ENCODE results near the gene GPC1.

The GPC1 gene

DNA sequence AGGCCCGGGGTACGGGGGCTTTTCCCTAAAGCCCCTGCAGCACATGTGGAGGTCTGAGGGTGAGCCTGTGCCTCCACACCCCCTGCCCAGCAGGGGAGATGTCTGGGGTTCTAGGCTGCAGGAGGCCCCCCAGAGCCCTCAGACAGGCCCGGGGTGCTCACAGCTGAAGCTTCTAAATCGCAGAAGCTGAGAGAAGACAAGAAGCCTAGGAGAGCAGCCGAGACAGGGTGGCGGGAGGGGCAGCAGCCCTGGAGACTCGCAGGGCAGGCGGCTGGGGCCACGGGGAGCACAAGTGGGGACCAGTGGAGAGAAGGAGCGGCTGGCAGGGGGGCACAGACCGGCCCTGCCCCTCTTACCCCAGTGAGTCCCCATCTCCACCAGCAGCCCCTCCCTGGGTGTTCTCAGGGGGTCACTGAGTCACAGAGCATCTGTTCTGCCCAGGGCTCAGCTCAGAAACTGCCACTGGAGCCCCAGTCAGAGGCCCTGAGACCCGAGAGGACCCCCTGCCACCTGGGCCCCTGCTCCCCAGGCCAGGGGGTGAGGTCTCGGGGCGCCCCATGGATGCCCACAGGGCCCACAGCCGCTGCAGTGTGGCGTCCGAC, 26.1 kb downstream of the GPC1 start:
- WGBS (ENCODE audit: insufficient coverage), result 96% methylated on average over 17 of the region's 17 CpGs
- Histone ChIP-seq H3K27ac (ENCODE audit: insufficient read depth in 1 of 2, low read depth in 1 of 2, low read length in 2 of 2, poor library complexity in 1 of 2, severe bottlenecking in 2 of 2) (no peak overlapping the region), H3K36me3 (ENCODE audit: control insufficient read depth in 4 of 4, insufficient read depth in 4 of 4, low read length in 3 of 4) (no peaks in the 10 kb centered on the region), H3K4me3 (ENCODE audit: control insufficient read depth in 1 of 7, extremely low read depth in 1 of 7, insufficient read depth in 4 of 7, low read depth in 2 of 7, low read length in 6 of 7) (no peak overlapping the region), H3K27me3 (replicated peaks in 2 of 5; ENCODE audit: control insufficient read depth in 4 of 5, insufficient read depth in 5 of 5, low read length in 4 of 5) (peaks cover 0 to 19% (median 8%) of the 10 kb centered on the region in 5 experiments), H3K4me1 (ENCODE audit: control extremely low read depth in 1 of 4, control insufficient read depth in 4 of 4, insufficient read depth in 4 of 4, low read length in 3 of 4) (no peaks in the 10 kb centered on the region), H3K9me3 (ENCODE audit: control extremely low read depth in 1 of 5, control insufficient read depth in 4 of 5, insufficient read depth in 2 of 5, low read depth in 1 of 5, low read length in 4 of 5) (no peaks in the 10 kb centered on the region)
- no peak for DNase-seq
- ChIA-PET POLR2A (no interaction called here), CTCF (no interaction called here)

DNA sequence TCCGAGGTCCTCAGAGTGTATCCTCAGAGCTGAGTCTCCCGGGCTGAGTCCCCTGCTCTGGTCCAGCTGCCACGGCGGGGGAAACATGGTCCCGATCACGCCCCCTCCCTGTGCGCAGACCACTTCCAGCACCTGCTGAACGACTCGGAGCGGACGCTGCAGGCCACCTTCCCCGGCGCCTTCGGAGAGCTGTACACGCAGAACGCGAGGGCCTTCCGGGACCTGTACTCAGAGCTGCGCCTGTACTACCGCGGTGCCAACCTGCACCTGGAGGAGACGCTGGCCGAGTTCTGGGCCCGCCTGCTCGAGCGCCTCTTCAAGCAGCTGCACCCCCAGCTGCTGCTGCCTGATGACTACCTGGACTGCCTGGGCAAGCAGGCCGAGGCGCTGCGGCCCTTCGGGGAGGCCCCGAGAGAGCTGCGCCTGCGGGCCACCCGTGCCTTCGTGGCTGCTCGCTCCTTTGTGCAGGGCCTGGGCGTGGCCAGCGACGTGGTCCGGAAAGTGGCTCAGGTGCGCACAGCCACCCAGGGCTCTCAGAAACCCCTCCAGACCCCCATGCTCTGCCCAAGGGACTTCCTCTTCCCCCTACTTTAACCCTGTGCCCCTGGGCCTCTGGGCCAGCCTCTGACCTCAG, 26.7 kb downstream of the GPC1 start:
- Histone ChIP-seq H3K4me1 (ENCODE audit: control extremely low read depth in 1 of 4, control insufficient read depth in 4 of 4, insufficient read depth in 4 of 4, low read length in 3 of 4) (no peaks in the 10 kb centered on the region), H3K27ac (ENCODE audit: insufficient read depth in 1 of 2, low read depth in 1 of 2, low read length in 2 of 2, poor library complexity in 1 of 2, severe bottlenecking in 2 of 2) (no peak overlapping the region), H3K27me3 (replicated peaks in 2 of 5; ENCODE audit: control insufficient read depth in 4 of 5, insufficient read depth in 5 of 5, low read length in 4 of 5) (peaks cover 0 to 12% (median 8%) of the 10 kb centered on the region in 5 experiments), H3K4me3 (ENCODE audit: control insufficient read depth in 1 of 7, extremely low read depth in 1 of 7, insufficient read depth in 4 of 7, low read depth in 2 of 7, low read length in 6 of 7) (no peak overlapping the region), H3K36me3 (ENCODE audit: control insufficient read depth in 4 of 4, insufficient read depth in 4 of 4, low read length in 3 of 4) (no peaks in the 10 kb centered on the region), H3K9me3 (ENCODE audit: control extremely low read depth in 1 of 5, control insufficient read depth in 4 of 5, insufficient read depth in 2 of 5, low read depth in 1 of 5, low read length in 4 of 5) (no peaks in the 10 kb centered on the region)
- 97% methylated on average over 40 of the region's 41 CpGs for WGBS (ENCODE audit: insufficient coverage)
- no peak for DNase-seq
- CTCF ChIA-PET, result no interaction called here
- POLR2A ChIA-PET, result no interaction called here

DNA sequence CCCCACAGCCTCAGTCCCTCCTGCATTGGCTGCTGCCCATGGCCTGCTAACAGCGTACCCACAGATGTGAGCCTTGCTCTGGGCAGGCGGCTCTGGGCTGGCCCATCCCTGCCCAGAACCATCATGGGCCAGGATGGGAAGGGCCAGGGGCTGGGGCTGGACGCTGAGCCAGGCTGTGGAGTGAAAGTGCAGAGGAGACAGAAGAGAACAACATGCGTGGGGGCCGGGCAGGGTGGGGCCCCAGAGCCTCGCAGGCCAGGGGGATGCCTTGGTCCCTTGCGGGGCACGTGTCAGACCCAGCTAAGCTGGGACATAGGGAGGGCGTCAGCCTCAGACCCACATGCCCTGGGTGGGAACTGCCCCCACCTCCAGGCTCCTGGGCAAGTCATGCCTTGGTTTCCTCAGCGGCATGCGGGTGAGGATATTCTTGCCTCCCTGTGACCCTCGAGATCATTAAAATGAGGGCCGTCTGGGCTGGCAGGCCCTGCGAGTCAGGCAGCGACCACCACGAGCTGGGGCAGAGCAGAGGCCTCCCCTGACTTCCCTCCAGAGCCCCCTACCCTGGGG, 27.3 kb downstream of the GPC1 start:
- ChIA-PET CTCF (no interaction called here), POLR2A (no interaction called here)
- DNase-seq, result no peak
- Histone ChIP-seq H3K4me1 (ENCODE audit: control extremely low read depth in 1 of 4, control insufficient read depth in 4 of 4, insufficient read depth in 4 of 4, low read length in 3 of 4) (no peaks in the 10 kb centered on the region), H3K4me3 (ENCODE audit: control insufficient read depth in 1 of 7, extremely low read depth in 1 of 7, insufficient read depth in 4 of 7, low read depth in 2 of 7, low read length in 6 of 7) (no peak overlapping the region), H3K27me3 (replicated peaks in 2 of 5; ENCODE audit: control insufficient read depth in 4 of 5, insufficient read depth in 5 of 5, low read length in 4 of 5) (peaks cover 0 to 6% (median 5%) of the 10 kb centered on the region in 5 experiments), H3K9me3 (ENCODE audit: control extremely low read depth in 1 of 5, control insufficient read depth in 4 of 5, insufficient read depth in 2 of 5, low read depth in 1 of 5, low read length in 4 of 5) (no peaks in the 10 kb centered on the region), H3K36me3 (ENCODE audit: control insufficient read depth in 4 of 4, insufficient read depth in 4 of 4, low read length in 3 of 4) (no peaks in the 10 kb centered on the region), H3K27ac (ENCODE audit: insufficient read depth in 1 of 2, low read depth in 1 of 2, low read length in 2 of 2, poor library complexity in 1 of 2, severe bottlenecking in 2 of 2) (no peak overlapping the region)
- 98% methylated on average over 16 of the region's 16 CpGs for WGBS (ENCODE audit: insufficient coverage)

DNA sequence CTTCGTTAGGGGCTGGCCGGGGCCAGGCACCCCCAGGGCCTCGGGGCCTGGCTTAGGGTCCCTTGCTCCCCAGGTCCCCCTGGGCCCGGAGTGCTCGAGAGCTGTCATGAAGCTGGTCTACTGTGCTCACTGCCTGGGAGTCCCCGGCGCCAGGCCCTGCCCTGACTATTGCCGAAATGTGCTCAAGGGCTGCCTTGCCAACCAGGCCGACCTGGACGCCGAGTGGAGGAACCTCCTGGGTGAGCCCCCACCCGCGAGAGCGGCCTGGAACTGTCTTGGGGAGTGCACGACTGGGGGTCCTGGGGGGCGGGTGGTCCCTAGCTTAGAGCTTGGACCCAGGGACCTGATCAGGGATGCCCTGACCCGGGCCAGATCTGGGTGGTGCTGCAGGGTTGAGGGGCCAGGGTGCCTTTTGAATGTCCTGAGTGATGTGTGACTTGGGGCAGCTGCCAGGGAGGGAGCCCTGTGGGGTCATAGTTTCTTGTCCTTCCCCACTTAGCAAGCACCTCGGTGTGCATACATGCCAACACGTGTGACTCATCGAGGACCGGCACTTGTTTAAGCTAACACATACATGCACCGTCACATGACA, 27.9 kb downstream of the GPC1 start:
- DNase-seq, result no peak
- Histone ChIP-seq H3K4me3 (ENCODE audit: control insufficient read depth in 1 of 7, extremely low read depth in 1 of 7, insufficient read depth in 4 of 7, low read depth in 2 of 7, low read length in 6 of 7) (no peak overlapping the region), H3K4me1 (ENCODE audit: control extremely low read depth in 1 of 4, control insufficient read depth in 4 of 4, insufficient read depth in 4 of 4, low read length in 3 of 4) (no peaks in the 10 kb centered on the region), H3K9me3 (ENCODE audit: control extremely low read depth in 1 of 5, control insufficient read depth in 4 of 5, insufficient read depth in 2 of 5, low read depth in 1 of 5, low read length in 4 of 5) (no peaks in the 10 kb centered on the region), H3K27me3 (replicated peaks in 2 of 5; ENCODE audit: control insufficient read depth in 4 of 5, insufficient read depth in 5 of 5, low read length in 4 of 5) (peaks cover 0 to 5% (median under 1%) of the 10 kb centered on the region in 5 experiments), H3K27ac (ENCODE audit: insufficient read depth in 1 of 2, low read depth in 1 of 2, low read length in 2 of 2, poor library complexity in 1 of 2, severe bottlenecking in 2 of 2) (no peak overlapping the region), H3K36me3 (ENCODE audit: control insufficient read depth in 4 of 4, insufficient read depth in 4 of 4, low read length in 3 of 4) (no peaks in the 10 kb centered on the region)
- POLR2A ChIA-PET, result no interaction called here
- 94% methylated on average over 19 of the region's 22 CpGs for WGBS (ENCODE audit: insufficient coverage)
- CTCF ChIA-PET, result interaction anchor here (0.6 kb wide), 1 partner anchor 435 kb away, joined by 3 read pairs; no protein-coding TSS in a partner anchor

DNA sequence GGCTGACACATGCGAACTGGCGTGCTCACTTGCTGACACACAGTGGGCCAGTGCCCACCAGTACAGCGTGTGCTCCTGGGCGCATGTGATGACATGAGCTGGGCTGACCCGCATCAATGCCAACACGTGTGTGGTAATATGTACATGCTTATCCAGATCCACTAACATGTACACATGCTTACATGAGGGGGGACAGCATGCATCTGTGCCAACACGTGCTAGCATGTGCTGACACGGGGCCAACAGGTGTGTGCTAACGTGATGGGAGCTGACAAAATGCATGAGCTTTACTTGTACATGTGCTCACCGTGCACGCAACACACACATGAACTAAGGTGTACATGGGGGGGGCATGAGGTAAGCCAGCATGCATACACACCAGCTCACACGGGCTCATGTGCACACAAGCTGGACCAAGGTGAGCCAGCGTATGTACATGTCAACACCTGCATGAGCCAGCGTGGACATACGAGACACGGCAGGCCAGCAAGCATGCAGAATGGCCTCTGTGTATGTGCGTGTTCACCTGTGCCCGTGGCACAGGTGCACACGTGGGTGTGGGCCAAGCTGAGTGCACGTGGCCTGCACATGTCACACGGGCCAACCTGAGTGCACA, 28.5 kb downstream of the GPC1 start:
- ChIA-PET POLR2A (no interaction called here), CTCF (interaction anchor here (0.6 kb wide), 1 partner anchor 434 kb away, joined by 3 read pairs; no protein-coding TSS in a partner anchor)
- Histone ChIP-seq H3K4me1 (ENCODE audit: control extremely low read depth in 1 of 4, control insufficient read depth in 4 of 4, insufficient read depth in 4 of 4, low read length in 3 of 4) (no peaks in the 10 kb centered on the region), H3K9me3 (ENCODE audit: control extremely low read depth in 1 of 5, control insufficient read depth in 4 of 5, insufficient read depth in 2 of 5, low read depth in 1 of 5, low read length in 4 of 5) (no peaks in the 10 kb centered on the region), H3K27ac (ENCODE audit: insufficient read depth in 1 of 2, low read depth in 1 of 2, low read length in 2 of 2, poor library complexity in 1 of 2, severe bottlenecking in 2 of 2) (no peak overlapping the region), H3K36me3 (ENCODE audit: control insufficient read depth in 4 of 4, insufficient read depth in 4 of 4, low read length in 3 of 4) (no peaks in the 10 kb centered on the region), H3K27me3 (replicated peaks in 2 of 5; ENCODE audit: control insufficient read depth in 4 of 5, insufficient read depth in 5 of 5, low read length in 4 of 5) (no peaks in the 10 kb centered on the region), H3K4me3 (ENCODE audit: control insufficient read depth in 1 of 7, extremely low read depth in 1 of 7, insufficient read depth in 4 of 7, low read depth in 2 of 7, low read length in 6 of 7) (no peak overlapping the region)
- no peak for DNase-seq
- WGBS (ENCODE audit: insufficient coverage), result 94% methylated on average over 19 of the region's 21 CpGs

DNA sequence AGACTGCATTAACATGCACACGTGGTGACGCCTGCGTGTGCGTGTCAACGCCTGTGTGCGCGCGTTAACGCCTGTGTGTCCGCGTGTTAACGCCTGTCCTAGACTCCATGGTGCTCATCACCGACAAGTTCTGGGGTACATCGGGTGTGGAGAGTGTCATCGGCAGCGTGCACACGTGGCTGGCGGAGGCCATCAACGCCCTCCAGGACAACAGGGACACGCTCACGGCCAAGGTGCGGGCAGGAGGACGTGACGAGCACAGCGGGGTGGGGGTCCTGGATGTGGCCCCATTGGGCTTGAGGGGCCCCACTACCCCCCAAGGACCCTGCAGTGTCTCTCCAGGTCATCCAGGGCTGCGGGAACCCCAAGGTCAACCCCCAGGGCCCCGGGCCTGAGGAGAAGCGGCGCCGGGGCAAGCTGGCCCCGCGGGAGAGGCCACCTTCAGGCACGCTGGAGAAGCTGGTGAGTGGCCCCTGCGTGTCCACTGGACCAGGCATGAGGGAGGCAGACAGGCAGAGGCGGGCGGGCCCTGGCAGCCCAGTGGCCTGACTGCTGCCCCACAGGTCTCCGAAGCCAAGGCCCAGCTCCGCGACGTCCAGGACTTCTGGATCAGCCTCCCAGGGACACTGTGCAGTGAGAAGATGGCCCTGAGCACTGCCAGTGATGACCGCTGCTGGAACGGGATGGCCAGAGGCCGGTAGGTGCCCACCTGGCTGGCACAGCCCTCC, 29.2 kb downstream of the GPC1 start:
- Histone ChIP-seq H3K27ac (ENCODE audit: insufficient read depth in 1 of 2, low read depth in 1 of 2, low read length in 2 of 2, poor library complexity in 1 of 2, severe bottlenecking in 2 of 2) (no peak overlapping the region), H3K4me1 (ENCODE audit: control extremely low read depth in 1 of 4, control insufficient read depth in 4 of 4, insufficient read depth in 4 of 4, low read length in 3 of 4) (no peaks in the 10 kb centered on the region), H3K36me3 (ENCODE audit: control insufficient read depth in 4 of 4, insufficient read depth in 4 of 4, low read length in 3 of 4) (peaks cover 0 to 1% (median 0%) of the 10 kb centered on the region in 4 experiments), H3K4me3 (ENCODE audit: control insufficient read depth in 1 of 7, extremely low read depth in 1 of 7, insufficient read depth in 4 of 7, low read depth in 2 of 7, low read length in 6 of 7) (no peak overlapping the region), H3K9me3 (ENCODE audit: control extremely low read depth in 1 of 5, control insufficient read depth in 4 of 5, insufficient read depth in 2 of 5, low read depth in 1 of 5, low read length in 4 of 5) (no peaks in the 10 kb centered on the region), H3K27me3 (replicated peaks in 2 of 5; ENCODE audit: control insufficient read depth in 4 of 5, insufficient read depth in 5 of 5, low read length in 4 of 5) (no peaks in the 10 kb centered on the region)
- POLR2A ChIA-PET, result no interaction called here
- CTCF ChIA-PET, result no interaction called here
- no peak for DNase-seq
- 91% methylated on average over 39 of the region's 43 CpGs for WGBS (ENCODE audit: insufficient coverage)

Data from common myeloid progenitor, CD34-positive (primary cell).